ENCODE results near the gene TMEM117. TPM values are rescaled to one million over a fixed set of nuclear protein-coding genes. Genes with fewer than 3 reads are reported as not detected.

Gene TMEM117
- total RNA-seq, 1 donor from 2014 or later: 0.43 TPM

DNA sequence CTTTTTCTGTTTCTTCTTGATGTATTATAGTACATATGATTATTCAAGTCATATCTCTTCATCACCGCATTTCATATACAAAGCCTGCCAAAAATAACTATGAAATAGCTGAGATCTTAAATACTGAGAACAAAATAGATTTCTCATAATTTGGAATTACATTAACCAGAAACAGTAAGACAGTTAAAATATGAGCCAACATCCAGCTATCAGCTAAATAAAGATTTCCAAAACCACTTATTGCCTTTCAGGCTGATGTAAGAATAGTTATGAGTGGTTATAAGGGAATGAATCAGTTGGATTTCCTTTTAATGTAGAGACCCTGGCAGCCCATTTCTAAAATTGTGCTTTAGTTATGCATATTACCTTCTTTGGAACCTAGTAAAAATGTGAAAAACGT lies 47.4 kb downstream of the TMEM117 start:
- intact Hi-C loops (cut with DNase I): no loop called here
- no peaks in the 10 kb centered on the region for H3K9me3 ChIP-seq
- H3K27ac ChIP-seq: no peak overlapping the region
- no peaks in the 10 kb centered on the region for H3K36me3 ChIP-seq
- TF ChIP-seq CTCF (IDR thresholded peaks at IDR 0.05): no peak
- H3K4me1 ChIP-seq: no peaks in the 10 kb centered on the region
- H3K4me3 ChIP-seq: no peak overlapping the region
- no peaks in the 10 kb centered on the region for H3K27me3 ChIP-seq
- DNase-seq (ENCODE audit: low spot score in 2 of 2): no peak

GRCh38 chr12:43883748-43884147 lies 47.9 kb downstream of the TMEM117 start:
- Histone ChIP-seq H3K4me3 (no peak overlapping the region), H3K27me3 (no peaks in the 10 kb centered on the region), H3K27ac (no peak overlapping the region), H3K4me1 (no peaks in the 10 kb centered on the region), H3K9me3 (no peaks in the 10 kb centered on the region), H3K36me3 (no peaks in the 10 kb centered on the region)
- TF ChIP-seq CTCF (IDR thresholded peaks at IDR 0.05): no peak
- DNase-seq (ENCODE audit: low spot score in 2 of 2): no peak
- intact Hi-C loops (cut with DNase I): no loop called here

- Histone ChIP-seq H3K27ac (no peak overlapping the region), H3K27me3 (no peaks in the 10 kb centered on the region), H3K36me3 (no peaks in the 10 kb centered on the region), H3K4me3 (no peak overlapping the region), H3K4me1 (no peaks in the 10 kb centered on the region), H3K9me3 (no peaks in the 10 kb centered on the region)
- TF ChIP-seq CTCF (IDR thresholded peaks at IDR 0.05): no peak
- no peak for DNase-seq (ENCODE audit: low spot score in 2 of 2)
- intact Hi-C loops (cut with DNase I): no loop called here
Observed at GRCh38 chr12:43884683-43885410, 49.0 kb downstream of the TMEM117 start.

DNA sequence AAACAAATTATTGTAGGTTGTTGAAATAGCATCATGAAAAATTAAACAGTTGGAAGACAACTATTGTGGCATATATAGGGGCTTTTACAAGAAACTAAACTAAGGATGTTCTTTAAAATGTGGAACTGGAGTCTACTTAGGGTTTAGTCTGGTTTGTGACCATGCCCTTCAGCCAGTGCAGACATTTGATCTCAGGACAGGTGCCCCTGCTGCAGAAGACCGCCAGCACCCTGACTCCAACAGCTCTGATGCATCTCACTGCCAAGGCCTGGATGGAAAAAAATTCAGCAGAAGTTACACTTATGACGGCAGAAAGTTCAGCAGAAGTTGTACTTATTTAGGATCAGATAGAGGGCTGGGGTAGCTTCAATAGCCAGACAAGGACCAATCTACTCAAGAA lies 51.5 kb downstream of the TMEM117 start:
- Histone ChIP-seq H3K36me3 (no peaks in the 10 kb centered on the region), H3K4me3 (no peak overlapping the region), H3K4me1 (no peaks in the 10 kb centered on the region), H3K27me3 (no peaks in the 10 kb centered on the region), H3K27ac (no peak overlapping the region), H3K9me3 (no peaks in the 10 kb centered on the region)
- intact Hi-C loops (cut with DNase I): no loop called here
- DNase-seq (ENCODE audit: low spot score in 2 of 2): no peak
- TF ChIP-seq CTCF (IDR thresholded peaks at IDR 0.05): no peak

- no peaks in the 10 kb centered on the region for H3K9me3 ChIP-seq
- no peaks in the 10 kb centered on the region for H3K36me3 ChIP-seq
- intact Hi-C loops (cut with DNase I): no loop called here
- no peak overlapping the region for H3K4me3 ChIP-seq
- H3K27ac ChIP-seq: no peak overlapping the region
- TF ChIP-seq CTCF (IDR thresholded peaks at IDR 0.05): no peak
- no peaks in the 10 kb centered on the region for H3K27me3 ChIP-seq
- DNase-seq (ENCODE audit: low spot score in 2 of 2): no peak
- H3K4me1 ChIP-seq: no peaks in the 10 kb centered on the region
Observed at GRCh38 chr12:43891856-43892574, 56.1 kb downstream of the TMEM117 start.

All from ascending aorta (tissue), 2 donors.